NCI-H226 (cell line): ENCODE results near the gene MAP1S.
A peak's percentile ranks its signal among the peaks of the same experiment; 100 is the strongest.

Experiments used
- DNase-seq: peaks from one replicate; pipeline ENCODE4 v3.0.0-alpha.2; 2015

MAP1S gene

GRCh38 chr19:17718947-17719711 is at the start of gene MAP1S:
TSS of gene MAP1S (plus strand) at chr19:17719480. CDS start at chr19:17719503, 23 bp downstream.
- peak; percentile 49 for DNase-seq

DNA sequence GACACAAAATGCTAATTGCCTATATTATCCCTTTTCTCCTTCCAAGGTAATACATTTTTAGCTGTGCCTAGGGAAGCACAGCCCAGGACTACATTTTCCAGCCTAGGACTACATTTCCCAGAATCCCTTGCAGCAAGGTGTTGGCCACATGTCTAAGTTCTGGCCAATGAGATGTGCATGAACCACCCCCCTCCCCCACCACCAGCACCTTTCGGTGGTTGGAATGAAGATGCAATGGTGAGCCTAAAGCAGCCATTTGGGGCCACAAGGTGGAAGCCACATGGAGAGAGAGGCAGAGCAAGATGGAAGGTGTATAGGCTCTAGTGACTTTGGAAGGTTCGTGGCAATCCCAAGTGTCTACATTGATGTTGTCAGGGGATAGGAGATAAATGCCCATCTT is 47.4 kb upstream of the MAP1S start:
- DNase-seq = peak; percentile 43

GRCh38 chr19:17673937-17674799 is 45.1 kb upstream of the MAP1S start:
- DNase-seq = peak; percentile 61

DNA sequence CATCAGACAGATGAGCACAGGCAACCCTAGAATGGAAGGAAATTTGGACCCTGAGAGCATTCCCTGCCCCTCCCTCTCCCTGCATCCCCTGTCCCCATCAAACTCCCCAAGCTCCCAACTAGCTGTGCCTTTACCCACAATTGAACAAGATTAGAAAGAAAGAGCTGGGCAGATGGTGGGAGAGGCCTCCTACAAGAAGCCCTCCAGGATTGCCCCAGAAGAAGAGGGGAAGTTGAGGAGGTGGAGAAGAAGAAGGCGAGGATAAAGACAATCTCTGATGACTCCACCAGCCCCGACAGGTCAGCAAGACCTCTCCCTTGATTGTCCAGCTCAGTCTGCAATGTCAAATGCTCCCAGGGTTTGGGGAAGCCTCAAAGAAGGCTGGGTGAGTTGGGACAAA is 43.0 kb upstream of the MAP1S start:
- no peak for DNase-seq

GRCh38 chr19:17677002-17677401 is 42.3 kb upstream of the MAP1S start:
- DNase-seq = no peak

GRCh38 chr19:17678836-17679235 is 40.4 kb upstream of the MAP1S start:
- DNase-seq = no peak

GRCh38 chr19:17679526-17680229 is 39.6 kb upstream of the MAP1S start:
- DNase-seq = no peak

DNA sequence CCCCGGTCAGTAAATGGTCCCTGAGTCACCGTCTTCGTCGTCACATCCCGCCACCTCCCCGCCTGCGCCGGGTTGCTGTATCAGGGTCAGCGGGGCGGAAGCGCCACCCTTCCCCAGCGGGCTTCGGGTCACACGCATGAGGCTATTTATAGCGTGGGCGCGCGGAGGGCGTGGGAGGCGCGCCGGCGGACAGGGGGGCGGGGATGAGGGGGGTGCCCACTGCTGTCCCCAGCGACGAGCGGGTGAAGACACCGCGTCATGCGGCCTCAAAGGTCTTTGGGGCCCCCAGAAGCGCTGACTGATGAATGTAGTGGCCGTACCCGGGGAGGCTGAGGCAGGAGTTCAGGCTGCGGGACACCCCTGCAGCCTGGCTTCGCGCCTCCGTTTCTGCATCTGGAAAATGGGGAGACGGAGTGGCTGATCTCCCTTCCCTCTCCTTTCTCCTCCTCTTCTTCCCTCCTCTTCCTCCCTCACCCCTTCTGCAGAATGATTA is 39.0 kb upstream of the MAP1S start:
- no peak for DNase-seq

DNA sequence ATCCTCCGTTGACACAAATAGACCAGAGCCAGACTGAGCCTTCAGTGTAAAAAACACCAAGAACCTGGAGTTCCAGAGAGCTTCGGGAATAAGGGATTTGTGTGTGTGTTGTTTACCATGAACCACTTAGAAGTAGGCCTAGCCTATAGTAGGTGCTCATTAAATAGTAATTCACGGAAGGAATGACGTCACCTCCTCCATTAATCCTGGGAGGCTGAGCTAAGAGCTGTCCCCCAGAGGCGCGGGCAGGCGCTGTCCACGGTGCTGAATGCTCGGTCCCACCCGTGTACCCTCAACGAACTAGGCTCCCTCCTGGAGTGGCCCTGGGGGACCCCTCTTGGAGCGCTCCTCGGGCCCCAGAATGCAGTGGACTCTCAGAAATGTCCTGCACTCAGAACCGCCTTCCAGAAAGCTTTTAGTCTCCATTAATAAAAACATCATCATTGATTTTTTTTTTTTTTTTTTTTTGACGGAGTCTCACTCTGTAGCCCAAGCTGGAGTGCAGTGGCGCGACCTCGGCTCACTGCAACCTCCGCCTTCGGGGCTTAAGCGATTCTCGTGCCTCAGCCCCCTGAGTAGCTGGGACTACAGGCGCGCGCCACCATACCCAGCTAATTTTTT is 37.7 kb upstream of the MAP1S start:
- DNase-seq = peak; percentile 50

DNA sequence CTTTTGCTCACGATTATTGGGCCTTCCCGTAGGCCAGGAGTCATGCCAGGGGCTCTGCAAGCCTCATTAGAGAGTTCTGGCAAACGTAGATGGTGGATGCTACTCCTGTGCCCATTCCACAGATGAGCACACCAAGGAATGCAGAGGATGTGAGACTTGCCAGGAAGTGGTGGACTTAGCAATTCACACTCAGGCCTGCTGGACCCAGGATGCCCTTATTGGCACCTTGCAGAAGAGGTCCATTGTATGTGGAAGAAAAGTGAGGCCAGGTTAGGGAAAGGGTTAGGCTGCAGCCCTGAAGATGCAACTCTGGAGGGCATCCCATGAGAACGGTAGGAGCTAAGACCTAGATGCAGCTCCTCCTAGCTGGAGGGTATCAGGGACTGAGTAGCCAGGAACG is 37.0 kb upstream of the MAP1S start:
- no peak for DNase-seq

GRCh38 chr19:17683078-17683477 is 36.2 kb upstream of the MAP1S start:
- DNase-seq = no peak

GRCh38 chr19:17684256-17684655 is 35.0 kb upstream of the MAP1S start:
- DNase-seq = no peak

- DNase-seq = no peak
Observed at GRCh38 chr19:17685451-17686022, 33.7 kb upstream of the MAP1S start.

GRCh38 chr19:17686023-17686521 is 33.2 kb upstream of the MAP1S start:
- no peak for DNase-seq

- DNase-seq = no peak
Observed at GRCh38 chr19:17686592-17687024, 32.7 kb upstream of the MAP1S start.

DNA sequence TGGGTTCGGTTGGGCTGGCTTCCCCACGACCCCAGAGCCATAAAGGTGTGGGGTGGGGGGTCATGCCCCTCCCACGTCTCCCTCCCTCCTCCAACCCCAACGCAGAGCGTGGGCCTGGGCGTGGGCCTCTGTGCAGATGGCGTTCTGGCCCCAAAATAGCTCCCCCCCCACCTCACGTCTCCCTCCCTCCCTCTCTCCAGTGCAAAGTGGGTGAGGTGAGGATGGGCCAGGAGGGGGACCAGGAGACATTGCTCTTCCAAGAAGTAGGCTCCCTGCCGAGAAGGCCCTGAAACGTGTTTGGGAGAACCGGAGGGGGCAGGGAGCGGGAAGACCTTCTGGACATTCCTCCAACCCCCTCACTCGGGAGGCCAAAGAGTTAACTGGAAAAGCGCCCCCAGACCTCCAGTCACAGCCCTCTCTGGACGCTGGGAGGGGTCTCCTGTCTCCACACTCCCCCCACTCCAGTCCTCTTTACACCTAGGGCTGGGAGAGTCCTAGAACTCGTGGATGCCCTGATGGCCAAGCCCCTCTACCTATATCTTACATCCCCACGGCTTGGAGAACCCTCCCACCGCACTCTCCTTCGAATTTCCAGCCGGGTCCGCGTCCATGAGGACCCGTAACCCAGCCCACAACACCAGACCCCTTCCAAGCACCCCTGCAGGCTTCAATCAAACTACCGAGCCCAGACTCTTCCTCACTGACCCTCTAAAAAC is 32.0 kb upstream of the MAP1S start:
- no peak for DNase-seq

GRCh38 chr19:17687857-17688784 is 31.2 kb upstream of the MAP1S start, which contains the start of gene UNC13A:
TSS of gene UNC13A (minus strand) at chr19:17688354. CDS start at chr19:17688199, 155 bp downstream.
- DNase-seq = peak; percentile 65

- DNase-seq = no peak
Observed at GRCh38 chr19:17688853-17689595, 30.3 kb upstream of the MAP1S start.

DNA sequence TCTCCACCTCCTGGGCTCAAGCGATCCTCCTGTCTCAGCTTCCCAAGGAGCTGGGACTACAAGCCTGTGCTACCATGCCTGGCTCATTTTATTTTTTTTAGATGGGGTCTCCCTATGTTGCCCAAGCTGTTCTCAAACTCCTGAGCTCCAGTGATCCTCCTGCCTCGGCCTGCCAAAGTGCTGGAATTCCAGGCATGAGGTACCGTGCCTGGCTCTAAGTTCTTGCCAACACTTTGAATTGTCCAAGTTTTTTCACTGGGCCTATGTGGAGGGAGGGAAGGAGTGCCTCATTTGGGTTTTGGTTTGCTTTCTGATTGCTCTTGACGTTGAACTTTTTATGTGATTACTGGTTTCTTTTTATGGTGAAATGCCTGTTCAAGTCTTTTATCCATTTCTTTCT is 26.7 kb upstream of the MAP1S start:
- DNase-seq = no peak
